Keratinocyte (primary cell): ENCODE data around the gene ZFP36. TPM values are rescaled to one million over a fixed set of nuclear protein-coding genes. Genes with fewer than 3 reads are reported as not detected.

Experiments used
- DNase-seq: peaks from one replicate; pipeline ENCODE4 v3.0.0-alpha.2; 2011; ENCODE audit warnings: low read depth, missing footprints, low spot score
- FAIRE-seq: peaks from 2 replicates; lab custom pipeline; 2011; peaks lifted over from hg19 to GRCh38; lab: Jason Lieb, UNC
- H2AFZ ChIP-seq: 2 replicates; pipeline ENCODE4 v1.6.0; 2012; ENCODE audit warnings: low read length, control low read depth, inconsistent platforms; ENCODE audit not compliant: control insufficient read depth
- H3K27ac ChIP-seq: 2 replicates; pipeline ENCODE4 v1.5.1; 2011; ENCODE audit warnings: low read length; ENCODE audit not compliant: control insufficient read depth, insufficient read depth
- H3K27me3 ChIP-seq: 3 replicates; pipeline ENCODE4 v1.6.0; 2011; ENCODE audit warnings: low read length; ENCODE audit not compliant: control insufficient read depth, insufficient read depth; ENCODE audit errors: extremely low read depth
- H3K36me3 ChIP-seq, 2 experiments: 2 replicates in 1 of 2; 3 replicates in 1 of 2; pipeline ENCODE4 v1.5.1; 2011; ENCODE audit warnings: low read length in 2 of 2, mild to moderate bottlenecking in 1 of 2; ENCODE audit not compliant: control insufficient read depth in 2 of 2, insufficient read depth in 2 of 2; ENCODE audit errors: extremely low read depth in 1 of 2
- H3K4me1 ChIP-seq: 3 replicates; pipeline ENCODE4 v1.5.1; 2011; ENCODE audit warnings: low read length; ENCODE audit not compliant: control insufficient read depth, insufficient read depth; ENCODE audit errors: extremely low read depth
- H3K4me2 ChIP-seq: 3 replicates; pipeline ENCODE4 v1.6.0; 2011; ENCODE audit warnings: low read depth, low read length; ENCODE audit not compliant: control insufficient read depth, insufficient read depth; ENCODE audit errors: extremely low read depth
- H3K4me3 ChIP-seq, 3 experiments: fragments of 200-600 bp in 1 of 3; sonication (generic) in 1 of 3; 2 replicates in 2 of 3; 3 replicates in 1 of 3; pipeline ENCODE4 v1.5.1; 2011 to 2016; ENCODE audit warnings: low read length in 3 of 3, mild to moderate bottlenecking in 3 of 3, control low read depth in 2 of 3, inconsistent platforms in 1 of 3, low read depth in 1 of 3, mixed read lengths in 1 of 3, mixed run types in 1 of 3, moderate library complexity in 1 of 3; ENCODE audit not compliant: control insufficient read depth in 2 of 3, insufficient read depth in 2 of 3; ENCODE audit errors: extremely low read depth in 1 of 3
- H3K79me2 ChIP-seq: 2 replicates; pipeline ENCODE4 v1.6.0; 2012; ENCODE audit warnings: low read length; ENCODE audit not compliant: control insufficient read depth, insufficient read depth
- H3K9ac ChIP-seq: 3 replicates; pipeline ENCODE4 v1.6.0; 2011; ENCODE audit warnings: low read length; ENCODE audit not compliant: control insufficient read depth, insufficient read depth; ENCODE audit errors: extremely low read depth
- H3K9me1 ChIP-seq: 3 replicates; pipeline ENCODE4 v1.6.0; 2011; ENCODE audit warnings: low read length; ENCODE audit not compliant: control insufficient read depth, insufficient read depth; ENCODE audit errors: extremely low read depth
- H3K9me3 ChIP-seq: 2 replicates; pipeline ENCODE4 v1.5.1; 2012; ENCODE audit warnings: low read depth, low read length; ENCODE audit not compliant: control insufficient read depth
- H4K20me1 ChIP-seq: 3 replicates; pipeline ENCODE4 v1.6.0; 2011; ENCODE audit warnings: low read length; ENCODE audit not compliant: control insufficient read depth, insufficient read depth; ENCODE audit errors: extremely low read depth
- CTCF ChIP-seq, 3 experiments: IDR thresholded peaks in 1 of 3; conservative IDR thresholded peaks in 1 of 3; optimal IDR thresholded peaks in 1 of 3; 2 replicates in 2 of 3; 3 replicates in 1 of 3; pipeline versions ENCODE3 to v1.5.1; 2011; ENCODE audit warnings: low read length in 3 of 3, mild to moderate bottlenecking in 3 of 3, moderate library complexity in 2 of 3, control low read depth in 1 of 3, inconsistent platforms in 1 of 3; ENCODE audit not compliant: insufficient read depth in 2 of 3; ENCODE audit errors: extremely low read depth in 1 of 3
- EZH2 ChIP-seq: IDR thresholded peaks from one replicate; pipeline ENCODE4 v1.6.1; 2012; ENCODE audit warnings: inconsistent platforms, mild to moderate bottlenecking, low read length, moderate library complexity
- dilution Hi-C: fragments of 300-500 bp; cut with MboI; formaldehyde crosslinking; loops from one replicate; pipeline ENCODE4 v1.7.0; 2020; ENCODE audit warnings: low sequenced_read_pairs; ENCODE audit not compliant: extremely low pct_ligation_motif_present
- polyA plus RNA-seq, 5 experiments: library from polyadenylated mRNA; depleted of rRNA in 3 of 5; stranded (reverse) in 3 of 5; stranded (forward) in 1 of 5; unstranded in 1 of 5; fragments of >200 nt; gene quantifications; 1 replicate in 1 of 5; 2 replicates in 3 of 5; 3 replicates in 1 of 5; pipeline versions ENCODE4 v1.2.1 to v1.2.3, GENCODE V29; 2011 to 2012; ENCODE audit warnings: missing spikeins in 2 of 5, low read depth in 1 of 5, low replicate concordance in 1 of 5

ZFP36 gene
- polyA plus RNA-seq, 1 donor (not counting 4 experiments of a cell fraction or from before 2014, with no cell fraction given), result 12.8 TPM

- Histone ChIP-seq H4K20me1 (peaks cover 4% of the 10 kb centered on the region), H3K79me2 (peaks cover 23% of the 10 kb centered on the region), H3K36me3 (peaks cover 8 to 18% of the 10 kb centered on the region in 2 experiments), H3K9me3 (no peaks in the 10 kb centered on the region), H3K4me3 (peak overlapping the region in 2 of 3 experiments; percentile 11 to 50), H2AFZ (no peak overlapping the region), H3K4me1 (peaks cover 20% of the 10 kb centered on the region), H3K9me1 (no peaks in the 10 kb centered on the region), H3K9ac (peak overlapping the region; percentile 93), H3K4me2 (peak overlapping the region; percentile 65), H3K27ac (peak overlapping the region; percentile 88), H3K27me3 (no peaks in the 10 kb centered on the region)
- FAIRE-seq (peak; percentile 71), DNase-seq (no peak)
- dilution Hi-C loops, result no loop called here
- TF ChIP-seq EZH2 (no peak), CTCF (optimal IDR thresholded peaks at IDR 0.05 in 1 of 3, IDR thresholded peaks at IDR 0.05 in 1 of 3, conservative IDR thresholded peaks at IDR 0.05 in 1 of 3; ENCODE audit: extremely low read depth in 1 of 3, insufficient read depth in 2 of 3, low read length in 3 of 3) (peak; percentile 79 to 94 (median 93))
Measured at GRCh38 chr19:39411832-39412099, 5.1 kb downstream of the ZFP36 start.

- dilution Hi-C loops, result no loop called here
- H3K4me3 ChIP-seq, result peak within 1 kb of the TSS; percentile 67 to 88 (median 68)
- no peaks in the 10 kb centered on the region for H4K20me1 ChIP-seq
- H3K27me3 ChIP-seq, result no peaks in the 10 kb centered on the region
- H3K9me1 ChIP-seq, result no peaks in the 10 kb centered on the region
- H3K36me3 ChIP-seq, result peaks cover 8 to 18% of the 10 kb centered on the region in 2 experiments
- H3K9me3 ChIP-seq, result no peaks in the 10 kb centered on the region
- peaks cover 18% of the 10 kb centered on the region for H3K79me2 ChIP-seq
- H3K4me2 ChIP-seq, result peak within 1 kb of the TSS; percentile 83
- peak within 1 kb of the TSS; percentile 88 for H3K27ac ChIP-seq
- FAIRE-seq (peak; percentile 69), DNase-seq (peak; percentile 99)
- TF ChIP-seq CTCF (optimal IDR thresholded peaks at IDR 0.05 in 1 of 3, IDR thresholded peaks at IDR 0.05 in 1 of 3, conservative IDR thresholded peaks at IDR 0.05 in 1 of 3; ENCODE audit: extremely low read depth in 1 of 3, insufficient read depth in 2 of 3, low read length in 3 of 3) (peak; percentile 59 to 95 (median 74)), EZH2 (no peak)
- H3K9ac ChIP-seq, result peak within 1 kb of the TSS; percentile 93
- peak within 1 kb of the TSS; percentile 56 for H2AFZ ChIP-seq
- H3K4me1 ChIP-seq, result peaks cover 20% of the 10 kb centered on the region
Measured at GRCh38 chr19:39412100-39412866, 5.6 kb downstream of the ZFP36 start, which contains the start of gene PLEKHG2. TSS of gene PLEKHG2 (plus strand) at chr19:39412669. CDS start at chr19:39414087, 1,418 bp downstream.
